HCT116 (cell line): ENCODE results near the gene FLNC. TPM values are rescaled to one million over a fixed set of nuclear protein-coding genes. Genes with fewer than 3 reads are reported as not detected.
A peak's percentile ranks its signal among the peaks of the same experiment; 100 is the strongest.

Experiments
- ATAC-seq: fragments of 200-7000 bp; cut with Tn5 transposase; 2 replicates; pipeline ENCODE4 v1.9.1; 2020; ENCODE audit warnings: mild to moderate bottlenecking, moderate library complexity
- BruUV-seq: library from RNA; stranded (reverse); fragments of 400-500 nt; replicated peaks from 2 replicates; lab custom pipeline; 2021; lab: Mats Ljungman, UMichigan
- CTCF ChIA-PET: fragments of 300-600 bp; sonication (Branson Sonifier 250); formaldehyde crosslinking; loops from one replicate; lab custom pipeline; 2021; ENCODE audit warnings: antibody characterized with exemption; lab: Charles Lee
- POLR2A ChIA-PET: fragments of 300-600, 350-600 bp; sonication (Branson Sonifier 250); formaldehyde crosslinking; loops from one replicate; lab custom pipeline; 2021; ENCODE audit warnings: antibody characterized with exemption; lab: Charles Lee
- RAD21 ChIA-PET, 2 experiments: fragments of 300-600 bp; sonication (Branson Sonifier 250); formaldehyde crosslinking; loops; one replicate each; lab custom pipeline; 2023; ENCODE audit warnings: low total read pairs in 2 of 2; ENCODE audit not compliant: uncharacterized antibody in 2 of 2, unreplicated experiment in 2 of 2, low non-redundant PET in 1 of 2; lab: Charles Lee
- DNase-seq: peaks from one replicate; pipeline ENCODE4 v3.0.0-alpha.2; 2010; ENCODE audit warnings: low read depth, low spot score
- H2AFZ ChIP-seq: fragments of 200-600 bp; shearing (Covaris generic), sonication (generic); 2 replicates; pipeline ENCODE4 v1.6.1; 2017; ENCODE audit warnings: low read depth, mixed run types, mixed read lengths, antibody characterized with exemption, low read length; ENCODE audit not compliant: poor library complexity, severe bottlenecking
- H3K27ac ChIP-seq: 2 replicates; pipeline ENCODE4 v1.5.1; 2012; ENCODE audit warnings: low read depth, low read length
- H3K27me3 ChIP-seq: fragments of 200-600 bp; sonication (generic); 2 replicates; pipeline ENCODE4 v1.6.1; 2016; ENCODE audit warnings: mixed run types, low read length, mixed read lengths; ENCODE audit not compliant: insufficient read depth
- H3K36me3 ChIP-seq, 2 experiments: fragments of 200-500 bp in 1 of 2; fragments of 200-600 bp in 1 of 2; sonication (Bioruptor generic) in 1 of 2; sonication (generic) in 1 of 2; 2 replicates each; pipeline versions ENCODE4 v1.5.1 to v1.6.1; 2014 to 2016; ENCODE audit warnings: low read length in 2 of 2, inconsistent platforms in 1 of 2, mixed read lengths in 1 of 2, mixed run types in 1 of 2; ENCODE audit not compliant: insufficient read depth in 2 of 2, control insufficient read depth in 1 of 2
- H3K4me1 ChIP-seq, 2 experiments: fragments of 200-600 bp in 1 of 2; sonication (generic) in 1 of 2; 2 replicates each; pipeline versions ENCODE4 v1.5.1 to v1.6.1; 2012 to 2017; ENCODE audit warnings: low read length in 2 of 2, inconsistent platforms in 1 of 2, mild to moderate bottlenecking in 1 of 2, mixed read lengths in 1 of 2, mixed run types in 1 of 2, moderate library complexity in 1 of 2; ENCODE audit not compliant: insufficient read depth in 2 of 2, control insufficient read depth in 1 of 2
- H3K4me2 ChIP-seq: fragments of 200-600 bp; sonication (generic); 2 replicates; pipeline ENCODE4 v1.6.1; 2017; ENCODE audit warnings: mixed run types, low read length, mixed read lengths
- H3K4me3 ChIP-seq, 2 experiments: fragments of 200-600 bp in 1 of 2; sonication (generic) in 1 of 2; replicated peaks in 1 of 2; 2 replicates each; pipeline ENCODE4 v1.5.1; 2011 to 2016; ENCODE audit warnings: low read length in 2 of 2, control low read depth in 1 of 2, low read depth in 1 of 2, mild to moderate bottlenecking in 1 of 2, mixed read lengths in 1 of 2, mixed run types in 1 of 2
- H3K79me2 ChIP-seq: fragments of 200-600 bp; sonication (generic); 2 replicates; pipeline ENCODE4 v1.6.1; 2017; ENCODE audit warnings: mild to moderate bottlenecking, mixed run types, low read length, moderate library complexity, mixed read lengths; ENCODE audit not compliant: insufficient read depth
- H3K9ac ChIP-seq: fragments of 200-600 bp; sonication (generic); 2 replicates; pipeline ENCODE4 v1.6.1; 2016; ENCODE audit warnings: low read length, mixed read lengths
- H3K9me2 ChIP-seq: fragments of 200-600 bp; sonication (generic), shearing (Covaris generic); 2 replicates; pipeline ENCODE4 v1.6.1; 2017; ENCODE audit warnings: mixed run types, mild to moderate bottlenecking, moderate library complexity; ENCODE audit not compliant: insufficient read depth
- H3K9me3 ChIP-seq, 2 experiments: fragments of 200-500 bp in 1 of 2; fragments of 200-600 bp in 1 of 2; sonication (Bioruptor generic) in 1 of 2; sonication (generic) in 1 of 2; 2 replicates each; pipeline ENCODE4 v1.6.1; 2014 to 2017; ENCODE audit warnings: low read length in 2 of 2, mixed read lengths in 2 of 2, inconsistent platforms in 1 of 2, low read depth in 1 of 2, mild to moderate bottlenecking in 1 of 2, mixed run types in 1 of 2, moderate library complexity in 1 of 2; ENCODE audit not compliant: control insufficient read depth in 1 of 2, insufficient read depth in 1 of 2
- H4K20me1 ChIP-seq: fragments of 200-600 bp; sonication (generic), shearing (Covaris generic); 2 replicates; pipeline ENCODE4 v1.6.1; 2017; ENCODE audit warnings: mixed run types, mild to moderate bottlenecking, moderate library complexity; ENCODE audit not compliant: insufficient read depth
- CBX3 ChIP-seq: IDR thresholded peaks from 2 replicates; pipeline ENCODE4 v1.6.1; 2012; ENCODE audit warnings: low read depth
- CEBPB ChIP-seq: IDR thresholded peaks from 2 replicates; pipeline ENCODE4 v1.6.1; 2012; ENCODE audit warnings: low read depth
- EGR1 ChIP-seq: IDR thresholded peaks from 2 replicates; pipeline ENCODE4 v1.6.1; 2012; ENCODE audit warnings: low read depth
- ELF1 ChIP-seq: IDR thresholded peaks from 2 replicates; pipeline ENCODE4 v1.6.1; 2012; ENCODE audit warnings: low read depth, borderline replicate concordance
- EZH2 ChIP-seq: fragments of 200-600 bp; sonication (generic); IDR thresholded peaks from 2 replicates; pipeline ENCODE4 v1.6.1; 2017; ENCODE audit warnings: antibody characterized with exemption, mixed run types
- FOSL1 ChIP-seq: IDR thresholded peaks from 2 replicates; pipeline ENCODE4 v1.6.1; 2012; ENCODE audit warnings: low read depth
- POLR2AphosphoS5 ChIP-seq: IDR thresholded peaks from 2 replicates; pipeline ENCODE4 v1.6.1; 2011; ENCODE audit warnings: mild to moderate bottlenecking, low read depth, low read length, moderate library complexity
- SIN3A ChIP-seq: IDR thresholded peaks from 2 replicates; pipeline ENCODE4 v1.6.1; 2012; ENCODE audit warnings: low read depth
- SP1 ChIP-seq: IDR thresholded peaks from 2 replicates; pipeline ENCODE4 v1.6.1; 2012; ENCODE audit warnings: low read depth
- SRF ChIP-seq: IDR thresholded peaks from 2 replicates; pipeline ENCODE4 v1.6.1; 2012; ENCODE audit warnings: low read depth
- YY1 ChIP-seq: IDR thresholded peaks from 2 replicates; pipeline ENCODE4 v1.6.1; 2011; ENCODE audit warnings: low read length, low read depth, moderate library complexity, mild to moderate bottlenecking; ENCODE audit not compliant: insufficient replicate concordance; ENCODE audit errors: extremely low read depth
- ZFX ChIP-seq: fragments of 450-650 bp; IDR thresholded peaks from 2 replicates; pipeline ENCODE4 v1.6.1; 2017
- ZNF274 ChIP-seq: fragments of 200-500 bp; sonication (Bioruptor generic); IDR thresholded peaks from 2 replicates; pipeline ENCODE4 v1.6.1; 2014; ENCODE audit warnings: mild to moderate bottlenecking, low read depth, low read length, inconsistent platforms
- intact Hi-C: fragments of 100-400 bp; cut with micrococcal nuclease; formaldehyde crosslinking; loops from 2 replicates; pipeline ENCODE4 v1.10.0; 2022
- total RNA-seq: library from RNA; stranded (reverse); gene quantifications from one replicate; pipeline ENCODE4 v1.2.1, GENCODE V29; 2021; ENCODE audit not compliant: unreplicated experiment
- TF ChIP-seq, protein P1 (sequence below), 3 experiments: fragments of 200-600 bp in 1 of 3; sonication (generic) in 1 of 3; IDR thresholded peaks in 2 of 3; conservative IDR thresholded peaks in 1 of 3; 2 replicates each; pipeline ENCODE4 v1.5.1; 2012 to 2017; ENCODE audit warnings: low read depth in 2 of 3, low read length in 2 of 3, antibody characterized with exemption in 1 of 3, borderline replicate concordance in 1 of 3, control low read depth in 1 of 3, mild to moderate bottlenecking in 1 of 3, mixed read lengths in 1 of 3, mixed run types in 1 of 3, moderate library complexity in 1 of 3; ENCODE audit not compliant: insufficient read depth in 1 of 3
- TF ChIP-seq, protein P2 (sequence below): IDR thresholded peaks from 2 replicates; pipeline ENCODE4 v1.6.1; 2012
- TF ChIP-seq, protein P3 (sequence below): IDR thresholded peaks from 2 replicates; pipeline ENCODE4 v1.6.1; 2012
- TF ChIP-seq, protein P4 (sequence below): IDR thresholded peaks from 2 replicates; pipeline ENCODE4 v1.6.1; 2012; ENCODE audit warnings: low read depth

FLNC gene
- total RNA-seq, 1 experiment from 2014 or later = 42.8 TPM

DNA sequence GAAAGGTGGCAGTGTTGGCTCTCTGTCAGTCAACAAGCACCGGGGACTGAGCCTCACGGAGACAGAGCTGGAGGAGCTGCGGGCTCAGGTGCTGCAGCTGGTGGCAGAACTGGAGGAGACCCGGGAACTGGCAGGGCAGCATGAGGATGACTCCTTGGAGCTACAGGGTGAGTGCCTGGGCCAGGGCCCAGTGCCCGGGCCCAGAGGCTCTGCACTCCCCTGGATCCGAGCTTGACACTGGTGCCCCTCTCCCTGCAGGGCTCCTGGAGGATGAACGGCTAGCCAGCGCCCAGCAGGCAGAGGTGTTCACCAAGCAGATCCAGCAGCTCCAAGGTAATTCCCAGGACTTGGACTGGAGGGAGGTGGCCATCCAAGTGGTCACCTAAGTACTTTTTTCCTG, 35.8 kb upstream of the FLNC start:
- Histone ChIP-seq H3K4me2 (no peak overlapping the region), H3K4me1 (peaks cover 0 to 6% of the 10 kb centered on the region in 2 experiments; a peak in 1 of 4 replicates), H3K9me2 (no peaks in the 10 kb centered on the region), H2AFZ (no peak overlapping the region), H3K79me2 (no peaks in the 10 kb centered on the region), H3K27ac (no peak overlapping the region), H3K9me3 (no peaks in the 10 kb centered on the region), H4K20me1 (no peaks in the 10 kb centered on the region), H3K9ac (no peak overlapping the region), H3K4me3 (no peak overlapping the region), H3K27me3 (no peaks in the 10 kb centered on the region), H3K36me3 (no peaks in the 10 kb centered on the region)
- TF ChIP-seq CEBPB = no peak
- TF ChIP-seq, protein P1, sequence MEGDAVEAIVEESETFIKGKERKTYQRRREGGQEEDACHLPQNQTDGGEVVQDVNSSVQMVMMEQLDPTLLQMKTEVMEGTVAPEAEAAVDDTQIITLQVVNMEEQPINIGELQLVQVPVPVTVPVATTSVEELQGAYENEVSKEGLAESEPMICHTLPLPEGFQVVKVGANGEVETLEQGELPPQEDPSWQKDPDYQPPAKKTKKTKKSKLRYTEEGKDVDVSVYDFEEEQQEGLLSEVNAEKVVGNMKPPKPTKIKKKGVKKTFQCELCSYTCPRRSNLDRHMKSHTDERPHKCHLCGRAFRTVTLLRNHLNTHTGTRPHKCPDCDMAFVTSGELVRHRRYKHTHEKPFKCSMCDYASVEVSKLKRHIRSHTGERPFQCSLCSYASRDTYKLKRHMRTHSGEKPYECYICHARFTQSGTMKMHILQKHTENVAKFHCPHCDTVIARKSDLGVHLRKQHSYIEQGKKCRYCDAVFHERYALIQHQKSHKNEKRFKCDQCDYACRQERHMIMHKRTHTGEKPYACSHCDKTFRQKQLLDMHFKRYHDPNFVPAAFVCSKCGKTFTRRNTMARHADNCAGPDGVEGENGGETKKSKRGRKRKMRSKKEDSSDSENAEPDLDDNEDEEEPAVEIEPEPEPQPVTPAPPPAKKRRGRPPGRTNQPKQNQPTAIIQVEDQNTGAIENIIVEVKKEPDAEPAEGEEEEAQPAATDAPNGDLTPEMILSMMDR (IDR thresholded peaks at IDR 0.05 in 2 of 3, conservative IDR thresholded peaks at IDR 0.05 in 1 of 3; ENCODE audit: borderline replicate concordance in 1 of 3, insufficient read depth in 1 of 3, low read depth in 2 of 3, low read length in 2 of 3) = 0 out of 6 replicates have a peak, but pooled peaks of 1 of the 3 experiments have one; percentile 11
- CTCF ChIA-PET = no interaction called here
- DNase-seq = no peak
- POLR2A ChIA-PET = no interaction called here
- BruUV-seq = no TSS peak
- RAD21 ChIA-PET = no interaction called here
- intact Hi-C loops = loop anchor here (1.0 kb wide), 1 partner anchor 89 kb away; no protein-coding TSS in a partner anchor
- no peak for ATAC-seq

DNA sequence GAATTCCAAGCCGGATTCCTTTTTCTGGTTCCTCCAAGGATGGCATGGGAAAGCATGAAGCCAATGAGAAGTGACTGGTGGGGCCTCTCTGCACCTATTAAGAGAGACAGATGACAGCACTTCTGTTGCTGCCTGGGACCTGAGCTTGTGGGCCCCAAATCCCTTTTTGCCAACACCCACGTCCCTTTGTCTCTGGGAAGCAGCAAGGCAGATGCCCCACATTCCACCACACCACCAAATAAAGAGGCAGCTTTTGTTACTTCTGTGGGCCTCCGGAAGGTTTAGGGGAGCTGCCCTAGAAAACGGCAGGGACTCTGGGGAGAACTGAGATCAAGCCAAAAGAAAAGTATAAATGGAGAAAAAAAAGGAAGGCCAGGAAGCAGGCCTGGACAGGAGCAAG, 35.1 kb upstream of the FLNC start:
- no peaks in the 10 kb centered on the region for H3K79me2 ChIP-seq
- H3K27ac ChIP-seq = no peak overlapping the region
- ATAC-seq (no peak), DNase-seq (no peak)
- no peaks in the 10 kb centered on the region for H3K9me2 ChIP-seq
- no TSS peak for BruUV-seq
- H3K27me3 ChIP-seq = no peaks in the 10 kb centered on the region
- no peaks in the 10 kb centered on the region for H4K20me1 ChIP-seq
- no peak overlapping the region for H3K4me3 ChIP-seq
- H3K9ac ChIP-seq = no peak overlapping the region
- no peaks in the 10 kb centered on the region for H3K9me3 ChIP-seq
- ChIA-PET RAD21 (no interaction called here), POLR2A (no interaction called here), CTCF (no interaction called here)
- intact Hi-C loops = no loop called here
- H2AFZ ChIP-seq = no peak overlapping the region
- H3K36me3 ChIP-seq = no peaks in the 10 kb centered on the region
- H3K4me1 ChIP-seq = peaks cover 0 to 6% of the 10 kb centered on the region in 2 experiments; a peak in 1 of 4 replicates
- H3K4me2 ChIP-seq = no peak overlapping the region
- TF ChIP-seq EZH2 = no peak
- no peak for TF ChIP-seq FOSL1
- TF ChIP-seq EGR1 = no peak
- TF ChIP-seq, protein P2, sequence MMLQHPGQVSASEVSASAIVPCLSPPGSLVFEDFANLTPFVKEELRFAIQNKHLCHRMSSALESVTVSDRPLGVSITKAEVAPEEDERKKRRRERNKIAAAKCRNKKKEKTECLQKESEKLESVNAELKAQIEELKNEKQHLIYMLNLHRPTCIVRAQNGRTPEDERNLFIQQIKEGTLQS = no peak
- TF ChIP-seq, protein P3, sequence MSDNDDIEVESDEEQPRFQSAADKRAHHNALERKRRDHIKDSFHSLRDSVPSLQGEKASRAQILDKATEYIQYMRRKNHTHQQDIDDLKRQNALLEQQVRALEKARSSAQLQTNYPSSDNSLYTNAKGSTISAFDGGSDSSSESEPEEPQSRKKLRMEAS = no peak
- TF ChIP-seq ZFX = no peak
- TF ChIP-seq, protein P4, sequence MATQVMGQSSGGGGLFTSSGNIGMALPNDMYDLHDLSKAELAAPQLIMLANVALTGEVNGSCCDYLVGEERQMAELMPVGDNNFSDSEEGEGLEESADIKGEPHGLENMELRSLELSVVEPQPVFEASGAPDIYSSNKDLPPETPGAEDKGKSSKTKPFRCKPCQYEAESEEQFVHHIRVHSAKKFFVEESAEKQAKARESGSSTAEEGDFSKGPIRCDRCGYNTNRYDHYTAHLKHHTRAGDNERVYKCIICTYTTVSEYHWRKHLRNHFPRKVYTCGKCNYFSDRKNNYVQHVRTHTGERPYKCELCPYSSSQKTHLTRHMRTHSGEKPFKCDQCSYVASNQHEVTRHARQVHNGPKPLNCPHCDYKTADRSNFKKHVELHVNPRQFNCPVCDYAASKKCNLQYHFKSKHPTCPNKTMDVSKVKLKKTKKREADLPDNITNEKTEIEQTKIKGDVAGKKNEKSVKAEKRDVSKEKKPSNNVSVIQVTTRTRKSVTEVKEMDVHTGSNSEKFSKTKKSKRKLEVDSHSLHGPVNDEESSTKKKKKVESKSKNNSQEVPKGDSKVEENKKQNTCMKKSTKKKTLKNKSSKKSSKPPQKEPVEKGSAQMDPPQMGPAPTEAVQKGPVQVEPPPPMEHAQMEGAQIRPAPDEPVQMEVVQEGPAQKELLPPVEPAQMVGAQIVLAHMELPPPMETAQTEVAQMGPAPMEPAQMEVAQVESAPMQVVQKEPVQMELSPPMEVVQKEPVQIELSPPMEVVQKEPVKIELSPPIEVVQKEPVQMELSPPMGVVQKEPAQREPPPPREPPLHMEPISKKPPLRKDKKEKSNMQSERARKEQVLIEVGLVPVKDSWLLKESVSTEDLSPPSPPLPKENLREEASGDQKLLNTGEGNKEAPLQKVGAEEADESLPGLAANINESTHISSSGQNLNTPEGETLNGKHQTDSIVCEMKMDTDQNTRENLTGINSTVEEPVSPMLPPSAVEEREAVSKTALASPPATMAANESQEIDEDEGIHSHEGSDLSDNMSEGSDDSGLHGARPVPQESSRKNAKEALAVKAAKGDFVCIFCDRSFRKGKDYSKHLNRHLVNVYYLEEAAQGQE = no peak
- no peak for TF ChIP-seq SP1
- no peak for TF ChIP-seq ELF1
- no peak for TF ChIP-seq ZNF274
- TF ChIP-seq POLR2AphosphoS5 = no peak
- no peak for TF ChIP-seq SIN3A
- no peak for TF ChIP-seq SRF
- TF ChIP-seq YY1 = no peak
- TF ChIP-seq CBX3 = no peak
